ENCODE results near the gene MAP7D3.

DNA sequence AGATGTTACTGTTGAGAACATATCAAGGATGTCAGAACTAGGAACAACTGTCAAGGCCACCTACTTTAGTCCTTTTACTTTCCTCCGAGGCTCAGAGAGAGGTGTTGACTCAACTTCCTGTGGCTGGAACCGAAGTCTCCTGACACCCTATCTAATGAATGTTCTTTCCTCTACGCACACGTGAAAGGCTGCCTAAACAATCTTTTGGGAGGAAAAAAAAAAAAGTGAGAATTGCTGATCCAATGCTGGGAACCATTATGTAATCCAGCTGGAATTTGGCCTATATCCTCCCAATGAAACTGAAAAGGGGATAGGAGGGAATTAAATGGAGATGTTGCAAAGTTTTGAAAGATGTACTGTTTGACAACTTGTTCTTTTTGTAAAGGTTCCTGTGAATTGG, 8.3 kb upstream of the MAP7D3 start:
- TF ChIP-seq, protein P1, sequence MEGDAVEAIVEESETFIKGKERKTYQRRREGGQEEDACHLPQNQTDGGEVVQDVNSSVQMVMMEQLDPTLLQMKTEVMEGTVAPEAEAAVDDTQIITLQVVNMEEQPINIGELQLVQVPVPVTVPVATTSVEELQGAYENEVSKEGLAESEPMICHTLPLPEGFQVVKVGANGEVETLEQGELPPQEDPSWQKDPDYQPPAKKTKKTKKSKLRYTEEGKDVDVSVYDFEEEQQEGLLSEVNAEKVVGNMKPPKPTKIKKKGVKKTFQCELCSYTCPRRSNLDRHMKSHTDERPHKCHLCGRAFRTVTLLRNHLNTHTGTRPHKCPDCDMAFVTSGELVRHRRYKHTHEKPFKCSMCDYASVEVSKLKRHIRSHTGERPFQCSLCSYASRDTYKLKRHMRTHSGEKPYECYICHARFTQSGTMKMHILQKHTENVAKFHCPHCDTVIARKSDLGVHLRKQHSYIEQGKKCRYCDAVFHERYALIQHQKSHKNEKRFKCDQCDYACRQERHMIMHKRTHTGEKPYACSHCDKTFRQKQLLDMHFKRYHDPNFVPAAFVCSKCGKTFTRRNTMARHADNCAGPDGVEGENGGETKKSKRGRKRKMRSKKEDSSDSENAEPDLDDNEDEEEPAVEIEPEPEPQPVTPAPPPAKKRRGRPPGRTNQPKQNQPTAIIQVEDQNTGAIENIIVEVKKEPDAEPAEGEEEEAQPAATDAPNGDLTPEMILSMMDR (IDR thresholded peaks at IDR 0.05; ENCODE audit: low read depth, low read length): no peak
- TF ChIP-seq, protein P2, sequence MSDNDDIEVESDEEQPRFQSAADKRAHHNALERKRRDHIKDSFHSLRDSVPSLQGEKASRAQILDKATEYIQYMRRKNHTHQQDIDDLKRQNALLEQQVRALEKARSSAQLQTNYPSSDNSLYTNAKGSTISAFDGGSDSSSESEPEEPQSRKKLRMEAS (IDR thresholded peaks at IDR 0.05; ENCODE audit: low read depth, low read length): no peak
